Effector memory CD4-positive, alpha-beta T cell (primary cell): Measurements from ENCODE around the gene FNIP1.

Source experiments
- DNase-seq, 3 donors: peaks; one replicate each; pipeline ENCODE4 v3.0.0-alpha.2; 2020
- H3K27ac ChIP-seq: 2 replicates; pipeline ENCODE4 v1.7.0; 2013; ENCODE audit warnings: mild to moderate bottlenecking, low read length, moderate library complexity; ENCODE audit not compliant: insufficient read depth, poor library complexity, severe bottlenecking
- H3K27me3 ChIP-seq: replicated peaks from 2 replicates; pipeline ENCODE4 v1.7.0; 2013; ENCODE audit warnings: mild to moderate bottlenecking, low read length; ENCODE audit not compliant: insufficient read depth, control insufficient read depth, poor library complexity, severe bottlenecking
- H3K36me3 ChIP-seq: 2 replicates; pipeline ENCODE4 v1.7.0; 2013; ENCODE audit warnings: mild to moderate bottlenecking, low read length, moderate library complexity; ENCODE audit not compliant: control insufficient read depth, insufficient read depth
- H3K4me1 ChIP-seq: 2 replicates; pipeline ENCODE4 v1.7.0; 2013; ENCODE audit warnings: low read length, mild to moderate bottlenecking; ENCODE audit not compliant: control insufficient read depth, insufficient read depth, poor library complexity, severe bottlenecking
- H3K4me3 ChIP-seq: 2 replicates; pipeline ENCODE4 v1.7.0; 2013; ENCODE audit warnings: low read length, low read depth, mild to moderate bottlenecking; ENCODE audit not compliant: insufficient read depth, poor library complexity, severe bottlenecking
- H3K9me3 ChIP-seq: 2 replicates; pipeline ENCODE4 v1.7.0; 2013; ENCODE audit warnings: mild to moderate bottlenecking, low read length, moderate library complexity; ENCODE audit not compliant: control insufficient read depth

Gene FNIP1

DNA sequence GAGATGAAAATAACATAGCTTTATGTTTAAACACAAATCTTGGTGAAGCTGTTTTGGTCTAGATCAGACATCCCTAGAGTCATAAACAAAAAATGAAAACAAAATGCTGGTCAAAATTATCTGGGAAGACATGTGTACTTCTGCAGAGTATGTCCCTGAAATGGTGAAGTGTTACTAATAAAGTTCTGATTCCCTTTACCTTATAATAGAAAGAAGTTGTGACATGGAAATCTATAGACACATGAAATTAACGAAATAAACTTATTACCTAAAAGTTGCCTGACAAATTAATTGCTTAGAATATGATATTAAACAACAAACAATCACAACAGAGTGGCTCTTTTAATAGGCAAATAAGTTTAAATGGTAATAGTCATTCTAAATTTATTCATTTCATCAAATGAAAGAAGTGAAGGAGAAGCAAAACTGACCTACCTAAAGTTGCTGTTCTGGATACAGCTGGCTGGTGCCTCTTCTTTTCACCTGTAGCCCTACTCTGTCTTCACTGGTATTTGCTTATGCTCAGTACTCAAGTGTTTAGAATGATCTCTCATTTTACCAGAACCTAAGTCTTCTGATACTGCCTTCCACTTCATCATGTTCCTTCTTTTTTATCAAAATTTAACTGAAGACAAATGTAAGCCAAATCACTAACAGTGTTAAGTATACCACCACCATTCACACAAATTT lies 38.8 kb downstream of the FNIP1 start:
- no peaks in the 10 kb centered on the region for H3K27me3 ChIP-seq
- H3K4me1 ChIP-seq = peaks cover 8% of the 10 kb centered on the region
- no peak overlapping the region for H3K27ac ChIP-seq
- H3K36me3 ChIP-seq = no peaks in the 10 kb centered on the region
- DNase-seq = no peak
- H3K4me3 ChIP-seq = no peak overlapping the region
- no peaks in the 10 kb centered on the region for H3K9me3 ChIP-seq

DNA sequence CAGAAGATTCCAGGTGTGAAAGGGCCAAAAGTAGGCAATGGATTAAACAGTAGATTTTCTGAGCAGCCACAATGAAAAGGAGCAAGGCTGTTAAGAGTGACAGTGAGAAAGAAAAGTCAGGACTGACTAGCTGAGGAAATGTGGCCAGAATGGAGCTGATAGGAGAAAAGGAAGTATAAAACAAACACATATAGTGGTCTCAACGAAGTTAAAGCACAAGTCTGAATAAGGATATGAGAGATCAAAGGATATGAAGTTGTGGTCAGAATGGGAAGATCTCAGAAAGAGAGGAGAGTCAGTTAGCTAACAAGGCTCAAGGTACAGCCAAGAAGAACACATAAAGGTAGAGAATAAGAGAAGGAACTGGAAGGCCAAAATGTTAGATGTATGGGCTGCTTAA lies 39.9 kb downstream of the FNIP1 start:
- Histone ChIP-seq H3K36me3 (no peaks in the 10 kb centered on the region), H3K4me1 (peaks cover 8% of the 10 kb centered on the region), H3K27me3 (no peaks in the 10 kb centered on the region), H3K4me3 (no peak overlapping the region), H3K27ac (no peak overlapping the region), H3K9me3 (no peaks in the 10 kb centered on the region)
- DNase-seq = no peak

DNA sequence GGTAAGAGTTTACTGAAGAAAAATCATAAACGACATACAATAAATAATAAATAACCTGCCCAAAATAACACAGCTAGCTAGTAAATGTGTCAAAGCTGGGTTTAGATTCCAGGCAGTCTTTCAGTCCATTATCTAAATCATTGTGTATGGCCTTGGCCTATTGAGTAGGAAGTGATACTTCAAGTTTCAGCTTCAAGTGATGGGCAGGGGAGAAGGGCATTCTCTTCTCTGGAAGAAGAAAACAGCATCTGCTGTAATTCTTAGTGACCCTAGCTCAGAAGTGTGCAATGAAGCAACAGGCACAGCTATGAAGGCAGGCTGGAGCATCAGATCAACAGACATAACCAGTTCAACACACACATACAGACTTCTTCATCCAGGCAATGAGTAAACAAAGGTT lies 42.5 kb downstream of the FNIP1 start:
- Histone ChIP-seq H3K4me1 (peaks cover 8% of the 10 kb centered on the region), H3K4me3 (no peak overlapping the region), H3K27me3 (no peaks in the 10 kb centered on the region), H3K27ac (no peak overlapping the region), H3K9me3 (no peaks in the 10 kb centered on the region), H3K36me3 (no peaks in the 10 kb centered on the region)
- DNase-seq = no peak

DNA sequence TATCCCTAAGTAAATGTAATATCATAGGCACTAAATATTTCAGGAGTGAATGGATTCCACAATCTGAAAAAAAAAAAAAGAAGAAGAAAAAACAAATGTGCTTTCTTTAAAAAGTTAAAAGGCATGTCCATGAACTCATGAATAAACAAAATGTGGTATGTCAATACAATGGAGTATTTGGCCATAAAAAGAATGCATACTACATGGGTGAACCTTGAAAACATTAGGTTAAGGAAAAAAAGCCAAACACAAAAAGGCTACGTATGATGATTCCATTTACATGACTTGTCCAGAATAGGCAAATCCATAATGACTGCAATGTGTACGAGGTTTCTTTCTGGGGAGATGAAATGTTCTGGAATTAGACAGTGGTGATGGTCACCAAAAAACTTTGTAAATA lies 45.3 kb downstream of the FNIP1 start:
- Histone ChIP-seq H3K36me3 (no peaks in the 10 kb centered on the region), H3K27ac (no peak overlapping the region), H3K4me1 (peaks cover 6% of the 10 kb centered on the region), H3K4me3 (no peak overlapping the region), H3K9me3 (no peaks in the 10 kb centered on the region), H3K27me3 (no peaks in the 10 kb centered on the region)
- no peak for DNase-seq

DNA sequence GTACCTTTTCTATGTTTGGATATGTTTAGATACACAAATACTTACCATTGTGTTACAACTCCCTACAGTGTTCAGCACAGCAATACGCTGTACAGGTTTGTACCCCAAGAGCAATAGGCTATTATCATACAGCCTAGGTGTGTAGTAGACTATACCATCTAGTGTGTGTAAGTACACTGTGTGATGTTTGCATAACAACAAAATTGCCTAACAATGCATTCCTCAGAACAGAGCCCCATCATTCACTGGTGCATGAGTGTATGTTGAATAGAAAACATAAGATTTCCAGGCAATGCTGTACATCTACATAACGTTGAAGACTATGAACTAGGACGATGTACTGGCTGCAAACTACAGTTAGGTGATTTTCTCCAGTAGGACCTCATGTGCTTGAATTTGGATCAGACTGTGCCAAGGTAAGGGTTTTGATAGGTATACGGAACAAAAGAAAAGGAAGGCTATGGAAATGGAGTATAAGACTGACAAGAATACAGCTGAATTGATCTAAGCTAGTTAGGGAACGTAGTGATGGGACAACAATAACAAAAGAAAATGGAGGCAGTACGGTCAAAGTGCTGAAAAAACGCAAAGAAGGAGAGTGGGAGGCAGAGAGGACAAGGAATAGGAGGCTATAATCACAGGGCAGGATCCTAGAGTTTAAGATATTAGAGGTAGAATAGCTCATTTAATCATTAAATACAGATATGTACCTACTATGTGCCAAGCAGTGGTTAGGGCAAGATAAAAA lies 46.9 kb downstream of the FNIP1 start:
- H3K9me3 ChIP-seq = no peaks in the 10 kb centered on the region
- H3K36me3 ChIP-seq = no peaks in the 10 kb centered on the region
- peaks cover 6% of the 10 kb centered on the region for H3K4me1 ChIP-seq
- no peaks in the 10 kb centered on the region for H3K27me3 ChIP-seq
- no peak overlapping the region for H3K27ac ChIP-seq
- no peak overlapping the region for H3K4me3 ChIP-seq
- DNase-seq = no peak

DNA sequence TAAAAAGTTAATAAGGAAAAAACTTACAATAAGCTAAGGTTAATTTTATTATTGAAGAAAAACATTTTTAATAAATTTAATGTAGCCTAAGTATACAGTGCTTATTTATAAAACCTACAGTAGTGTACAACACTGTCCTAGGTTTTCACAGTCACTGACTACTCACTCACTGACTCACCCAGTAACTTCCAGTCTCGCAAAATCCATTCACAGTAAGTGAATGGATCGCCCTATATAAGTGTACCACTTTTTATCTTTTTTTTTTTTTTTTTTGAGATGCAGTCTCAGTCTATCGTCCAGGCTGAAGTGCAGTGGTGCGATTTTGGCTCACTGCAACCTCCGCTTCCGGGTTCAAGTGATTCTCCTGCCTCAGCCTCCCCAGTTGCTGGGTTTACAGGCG lies 47.7 kb downstream of the FNIP1 start:
- no peak overlapping the region for H3K27ac ChIP-seq
- H3K4me3 ChIP-seq = no peak overlapping the region
- H3K27me3 ChIP-seq = no peaks in the 10 kb centered on the region
- DNase-seq = no peak
- H3K36me3 ChIP-seq = no peaks in the 10 kb centered on the region
- peaks cover 6% of the 10 kb centered on the region for H3K4me1 ChIP-seq
- H3K9me3 ChIP-seq = no peaks in the 10 kb centered on the region

DNA sequence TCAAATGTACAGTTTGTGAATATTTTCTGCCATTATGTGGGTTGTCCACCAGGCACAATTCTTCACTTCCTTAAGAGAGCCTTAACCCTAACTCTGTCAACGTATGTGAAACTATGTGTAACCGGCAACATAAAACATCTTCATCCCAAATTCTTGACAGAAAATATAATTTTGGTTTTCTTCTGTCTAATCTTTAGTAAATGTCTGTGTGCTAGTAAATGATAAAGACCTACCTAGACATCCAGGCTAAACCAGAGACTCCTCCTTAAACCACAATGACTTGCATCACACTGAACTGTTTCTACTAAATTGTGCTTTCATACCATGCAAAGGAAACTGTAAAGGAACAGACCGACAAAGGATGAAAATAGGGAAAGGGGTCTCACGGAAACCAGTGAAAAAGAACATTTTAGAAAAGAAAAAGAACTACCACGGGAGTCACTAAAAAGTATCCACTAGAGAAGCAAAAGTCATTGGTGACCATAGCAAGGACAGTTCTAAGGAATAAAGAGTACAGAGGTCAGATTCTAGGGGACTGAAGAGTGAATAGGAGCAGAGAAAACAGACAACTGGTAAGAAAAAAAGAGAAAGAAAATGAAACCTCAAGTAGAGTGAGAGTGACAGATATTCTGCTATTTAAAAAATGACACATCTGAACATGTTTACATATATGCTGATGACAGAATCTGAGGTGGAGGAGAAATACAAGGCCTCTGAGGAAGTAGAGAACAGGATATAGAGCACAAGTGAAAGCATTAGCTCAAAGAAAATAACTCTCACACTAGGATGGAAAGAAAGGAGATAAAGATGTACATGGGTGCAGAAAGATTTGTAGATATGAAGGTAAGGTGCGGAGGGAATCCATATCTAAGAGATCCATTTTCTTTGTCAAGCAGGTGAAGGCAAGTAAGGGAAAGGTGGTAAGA lies 49.4 kb downstream of the FNIP1 start:
- H3K27ac ChIP-seq = no peak overlapping the region
- DNase-seq = no peak
- no peaks in the 10 kb centered on the region for H3K27me3 ChIP-seq
- peaks cover 11% of the 10 kb centered on the region for H3K36me3 ChIP-seq
- H3K4me1 ChIP-seq = peaks cover 6% of the 10 kb centered on the region
- H3K4me3 ChIP-seq = no peak overlapping the region
- no peaks in the 10 kb centered on the region for H3K9me3 ChIP-seq

DNA sequence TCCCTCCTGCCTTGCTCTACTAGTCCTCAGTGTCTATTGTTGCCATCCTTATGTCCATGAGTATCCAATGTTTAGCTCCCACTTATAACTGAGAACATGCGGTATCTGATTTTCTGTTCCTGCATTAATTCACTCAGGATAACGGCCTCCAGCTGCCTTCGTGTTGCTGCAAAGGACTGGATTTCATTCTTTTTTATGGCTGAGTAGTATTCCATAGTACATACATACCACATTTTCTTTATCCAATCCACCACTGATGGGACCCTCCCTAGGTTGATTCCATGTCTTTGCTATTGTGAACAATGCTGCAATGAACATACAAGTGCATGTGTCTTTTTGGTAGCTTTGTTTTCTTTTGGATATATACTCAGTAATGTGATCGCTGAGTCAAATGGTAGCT lies 50.4 kb downstream of the FNIP1 start:
- DNase-seq = no peak
- Histone ChIP-seq H3K4me3 (no peak overlapping the region), H3K9me3 (no peaks in the 10 kb centered on the region), H3K36me3 (peaks cover 19% of the 10 kb centered on the region), H3K4me1 (peaks cover 6% of the 10 kb centered on the region), H3K27ac (no peak overlapping the region), H3K27me3 (no peaks in the 10 kb centered on the region)

DNA sequence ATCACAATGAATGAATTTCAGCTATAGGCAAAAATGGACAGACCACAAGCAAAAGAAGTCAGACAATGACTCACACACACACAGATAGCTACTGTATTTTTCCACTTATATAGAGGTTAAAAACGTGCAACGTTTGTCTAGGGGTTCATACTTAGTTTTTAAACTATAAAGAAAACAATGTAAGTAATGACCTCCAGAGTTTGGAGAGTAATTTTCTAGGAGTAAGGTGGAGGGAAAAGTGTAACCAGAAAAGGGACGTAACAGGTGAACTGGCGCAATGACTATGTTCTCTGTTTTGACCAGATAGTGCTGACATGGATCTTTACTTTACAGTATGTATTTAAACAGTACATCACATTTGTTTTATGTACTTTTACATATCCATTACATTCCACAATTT lies 51.1 kb downstream of the FNIP1 start:
- Histone ChIP-seq H3K4me1 (peaks cover 6% of the 10 kb centered on the region), H3K36me3 (peaks cover 20% of the 10 kb centered on the region), H3K27ac (no peak overlapping the region), H3K4me3 (no peak overlapping the region), H3K27me3 (no peaks in the 10 kb centered on the region), H3K9me3 (no peaks in the 10 kb centered on the region)
- DNase-seq = no peak

DNA sequence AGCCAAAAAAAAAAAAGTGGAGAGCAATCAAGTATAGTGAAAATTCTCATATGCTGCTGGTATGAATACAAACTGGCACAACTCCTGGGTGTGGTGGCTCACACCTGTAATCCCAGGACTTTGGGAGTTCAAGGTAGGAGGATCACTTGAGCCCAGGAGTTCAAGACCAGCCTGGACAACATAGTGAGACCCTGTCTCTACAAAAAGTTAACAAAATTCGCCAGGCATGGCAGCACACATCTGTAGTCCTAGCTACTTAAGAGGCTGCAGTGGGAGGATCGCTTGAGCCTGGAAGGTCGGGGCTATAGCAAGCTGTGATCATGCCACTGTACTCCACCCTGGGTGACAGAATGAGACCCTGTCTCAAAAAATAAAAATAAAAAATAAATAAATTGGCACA lies 51.7 kb downstream of the FNIP1 start:
- Histone ChIP-seq H3K9me3 (no peaks in the 10 kb centered on the region), H3K4me3 (no peak overlapping the region), H3K27ac (no peak overlapping the region), H3K4me1 (peaks cover 6% of the 10 kb centered on the region), H3K36me3 (peaks cover 20% of the 10 kb centered on the region), H3K27me3 (no peaks in the 10 kb centered on the region)
- DNase-seq = no peak
